Measurements from ENCODE around the gene EXOSC5. TPM values are rescaled to one million over a fixed set of nuclear protein-coding genes. Genes with fewer than 3 reads are reported as not detected.

Gene EXOSC5
- total RNA-seq, result 17.7 and 31.6 TPM in 2 replicates

DNA sequence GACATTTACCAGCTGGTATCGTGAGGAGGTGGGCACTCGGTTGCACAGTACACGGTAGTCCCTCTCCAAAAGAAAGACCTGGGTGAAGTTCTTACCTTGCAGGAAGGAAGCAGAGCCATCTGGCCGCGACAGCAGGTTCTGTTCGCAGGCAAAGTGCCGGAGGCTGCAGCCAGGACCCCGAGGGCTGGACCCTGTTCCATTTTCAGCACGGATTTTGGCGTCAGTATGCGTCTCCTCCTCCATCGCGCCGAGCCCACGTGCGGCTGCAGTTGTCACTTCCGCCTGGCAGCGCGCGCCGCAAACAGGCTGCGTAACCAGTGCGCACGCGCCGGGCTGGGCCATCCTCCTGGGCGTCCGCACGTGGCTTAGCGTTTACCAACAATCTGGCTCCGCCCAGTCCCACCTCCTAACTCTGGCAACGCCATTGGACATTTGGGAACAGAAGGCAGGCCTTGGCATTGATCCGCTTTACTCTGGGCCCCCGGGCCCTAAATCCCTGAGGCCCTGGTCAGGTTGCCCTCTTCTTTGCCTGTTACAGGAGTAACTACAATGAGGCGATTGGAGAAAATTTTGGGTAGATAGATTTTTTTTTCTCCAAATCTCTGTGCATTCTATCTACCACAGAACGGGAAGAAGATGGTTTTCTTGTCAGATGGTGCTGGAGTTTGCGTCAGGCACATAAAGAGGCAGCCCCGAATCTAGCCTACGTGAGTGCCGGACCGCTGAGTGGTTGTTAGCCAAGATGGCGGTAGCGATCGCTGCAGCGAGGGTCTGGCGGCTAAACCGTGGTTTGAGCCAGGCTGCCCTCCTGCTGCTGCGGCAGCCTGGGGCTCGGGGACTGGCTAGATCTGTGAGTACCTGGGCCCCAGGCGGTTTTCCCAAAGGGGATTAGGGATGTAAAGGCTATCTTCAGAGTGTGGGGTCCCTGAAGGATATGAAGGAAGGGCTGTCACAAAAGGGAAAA is at the start of gene EXOSC5, which contains the start of gene BCKDHA:
Gene EXOSC5, minus strand, starts transcription at position 274 of the 964 bp plus-strand sequence. Its CDS starts 31 bp downstream, at position 243.
Gene BCKDHA, plus strand, starts transcription at position 733 of the 964 bp plus-strand sequence. Its CDS starts 10 bp downstream, at position 743.

GRCh38 chr19:41442473-41443355 is 45.6 kb upstream of the EXOSC5 start, which contains the start of gene ERICH4:
Gene ERICH4 (plus strand): TSS chr19:41443156. CDS start chr19:41443170, 14 bp downstream.

DNA sequence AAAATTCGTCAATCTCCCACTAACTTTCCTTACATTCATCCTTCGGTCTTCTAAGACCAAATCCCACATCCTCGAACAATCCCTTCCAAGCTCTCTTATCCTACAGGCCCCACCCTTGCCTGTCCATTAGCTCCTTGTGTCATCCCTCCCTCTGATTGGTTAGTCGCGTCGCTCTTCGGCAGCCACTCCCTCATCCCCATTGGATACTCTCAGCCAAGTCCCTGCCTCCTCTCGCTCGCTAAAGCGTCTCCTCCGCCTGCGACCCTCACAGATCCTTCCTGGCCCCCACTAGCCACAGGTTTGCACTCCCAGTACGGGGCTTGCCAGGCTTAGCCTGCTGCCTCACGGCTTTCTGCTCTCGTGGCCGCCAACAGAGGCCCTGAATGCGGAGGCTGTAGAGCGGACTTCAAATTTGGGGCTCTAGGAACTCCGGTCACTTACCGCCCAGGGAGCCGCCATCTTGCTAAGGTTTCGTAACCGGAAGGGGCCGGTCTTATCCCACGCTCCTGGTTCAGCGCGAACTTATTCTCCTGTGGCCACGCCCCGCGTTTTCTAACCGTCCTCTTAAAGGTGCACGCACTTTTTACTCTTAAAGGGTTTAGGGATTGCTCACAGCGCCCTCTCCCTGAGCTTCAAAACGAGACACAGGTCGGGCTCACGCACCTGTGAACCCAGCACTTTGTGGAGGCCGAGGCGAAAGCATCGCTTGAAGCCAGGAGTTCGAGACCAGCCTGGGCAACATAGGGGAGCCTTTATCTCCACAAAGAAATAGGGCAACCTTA is 42.5 kb upstream of the EXOSC5 start, which contains the start of gene DMAC2:
Gene DMAC2, minus strand, starts transcription at position 472 of the 782 bp plus-strand sequence. Its CDS starts 13 bp downstream, at position 459.

GRCh38 chr19:41426952-41427646 is 29.9 kb upstream of the EXOSC5 start, which contains the start of gene B3GNT8:
Gene B3GNT8 (minus strand): TSS chr19:41427374. CDS start chr19:41426778, 596 bp downstream.

GRCh38 chr19:41376241-41376997 is 20.7 kb downstream of the EXOSC5 start, which contains the start of gene TMEM91:
Gene TMEM91 (plus strand): TSS chr19:41376533. CDS start chr19:41378310, 1,777 bp downstream.

DNA sequence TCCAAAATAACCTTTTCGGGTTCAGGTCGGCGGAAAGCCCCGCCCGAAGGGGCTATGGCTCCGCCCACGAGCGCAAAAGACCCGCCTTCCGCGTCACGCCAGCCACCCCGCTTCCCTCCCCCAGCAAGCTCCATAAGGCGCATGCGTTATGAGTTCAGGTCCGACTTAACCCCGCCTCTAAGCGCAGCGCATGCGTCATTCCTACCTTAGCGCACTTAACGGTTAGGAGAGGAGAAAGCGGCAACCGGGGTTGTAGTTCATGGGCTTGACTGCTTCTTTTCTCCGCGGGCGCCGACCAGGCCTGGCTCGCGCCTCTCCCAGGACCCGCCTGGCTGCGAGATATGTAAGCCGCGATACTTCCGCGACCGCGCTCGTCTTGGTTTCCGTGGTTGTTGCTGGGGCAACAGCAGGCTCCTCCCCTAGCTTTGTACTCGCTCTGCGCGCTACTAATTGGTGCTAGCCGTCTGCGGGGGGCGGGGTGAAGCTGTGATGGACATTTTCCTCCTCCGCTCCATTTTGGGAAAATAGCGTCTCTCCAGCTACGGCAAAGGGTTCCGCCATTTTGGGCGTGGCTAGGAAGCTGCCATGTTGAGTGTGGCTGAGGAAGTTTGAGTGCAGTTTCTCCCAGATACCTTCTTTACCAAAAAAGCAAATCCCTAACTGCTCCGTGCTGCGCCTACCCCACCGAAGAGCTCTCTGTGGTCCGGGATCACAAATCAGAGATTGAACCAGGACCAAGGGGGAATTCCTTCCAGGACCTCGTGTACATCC is 33.2 kb downstream of the EXOSC5 start, which contains the start of gene B9D2:
Gene B9D2, minus strand, starts transcription at position 397 of the 771 bp plus-strand sequence. CDS start 630 bp downstream, outside the sequence.

GRCh38 chr19:41353466-41354342 is 43.5 kb downstream of the EXOSC5 start, which contains the start of gene TGFB1:
Gene TGFB1 (minus strand): TSS chr19:41353922. CDS start chr19:41353044, 878 bp downstream.

Other genes starting within 250 kb of the EXOSC5 start
- gene CYP2S1, start 204.1 kb downstream of the EXOSC5 start, total RNA-seq, result 0.65 TPM in 1 of 2 replicates, not detected in the other
- 141 and 148 TPM in 2 replicates for gene AXL, start 178.1 kb downstream of the EXOSC5 start, total RNA-seq
- gene HNRNPUL1, start 133.0 kb downstream of the EXOSC5 start, total RNA-seq, result 102 and 107 TPM in 2 replicates
- 6.5 and 8.7 TPM in 2 replicates for gene CCDC97, start 87.2 kb downstream of the EXOSC5 start, total RNA-seq
- 24.7 and 38.9 TPM in 2 replicates for gene TGFB1, start 43.4 kb downstream of the EXOSC5 start, total RNA-seq
- 2.9 and 3.7 TPM in 2 replicates for gene B9D2, start 33.2 kb downstream of the EXOSC5 start, total RNA-seq
- gene TMEM91, start 20.8 kb downstream of the EXOSC5 start, total RNA-seq, result 10.2 and 16.6 TPM in 2 replicates
- gene BCKDHA, start 459 bp upstream of the EXOSC5 start, total RNA-seq, result 34.8 and 47.7 TPM in 2 replicates
- gene B3GNT8, start 30.0 kb upstream of the EXOSC5 start, total RNA-seq, result 1.8 and 7.6 TPM in 2 replicates
- gene DMAC2, start 42.6 kb upstream of the EXOSC5 start, total RNA-seq, result 31.8 and 46.6 TPM in 2 replicates
- not detected in 2 replicates for gene ERICH4, start 45.8 kb upstream of the EXOSC5 start, total RNA-seq
- not detected in 2 replicates for gene CEACAM21, start 178.8 kb upstream of the EXOSC5 start, total RNA-seq
- gene CEACAM4, start 229.7 kb upstream of the EXOSC5 start, total RNA-seq, result not detected in 2 replicates